IPS DF 4.7 (cell line): ENCODE data around the gene ATF7.

ENCODE experiments used
- DNase-seq: peaks from one replicate; pipeline ENCODE4 v3.0.0-alpha.2; 2013; ENCODE audit warnings: low spot score; ENCODE audit errors: extremely low read depth

Gene ATF7

DNA sequence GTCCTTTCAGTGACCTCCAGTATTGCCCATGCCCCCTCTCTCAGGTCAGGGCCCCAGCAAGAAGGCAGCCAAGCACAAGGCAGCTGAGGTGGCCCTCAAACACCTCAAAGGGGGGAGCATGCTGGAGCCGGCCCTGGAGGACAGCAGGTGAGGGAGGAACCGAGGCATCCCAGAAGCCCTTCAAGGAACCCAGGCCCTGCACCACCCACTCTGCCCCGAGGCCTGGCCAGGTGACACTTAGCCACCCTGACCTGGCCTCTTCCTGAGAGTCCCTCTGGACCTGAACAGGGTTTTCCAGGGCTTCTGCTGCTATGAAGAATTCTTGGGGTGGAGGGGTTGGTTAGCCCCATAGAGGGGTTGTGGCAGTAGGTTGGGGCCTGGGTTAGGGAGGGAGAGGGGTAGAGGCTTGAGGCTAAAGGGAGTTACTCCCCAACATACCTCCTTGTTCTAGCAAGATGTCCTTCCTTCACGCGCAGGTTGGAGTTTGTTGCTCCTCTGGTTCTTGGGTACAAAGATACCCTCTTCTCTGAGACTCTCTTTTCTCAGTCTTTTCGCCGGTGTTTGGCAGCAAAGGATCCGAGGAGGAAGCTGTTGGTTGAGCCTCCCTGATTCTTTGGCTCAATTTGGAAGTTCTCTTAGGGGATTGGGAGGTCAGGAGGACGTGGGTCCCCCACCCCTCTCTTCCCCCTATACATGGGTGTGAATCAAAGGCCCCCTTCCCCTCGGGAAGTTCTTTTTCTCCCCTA is 123.0 kb downstream of the ATF7 start:
- no peak for DNase-seq

DNA sequence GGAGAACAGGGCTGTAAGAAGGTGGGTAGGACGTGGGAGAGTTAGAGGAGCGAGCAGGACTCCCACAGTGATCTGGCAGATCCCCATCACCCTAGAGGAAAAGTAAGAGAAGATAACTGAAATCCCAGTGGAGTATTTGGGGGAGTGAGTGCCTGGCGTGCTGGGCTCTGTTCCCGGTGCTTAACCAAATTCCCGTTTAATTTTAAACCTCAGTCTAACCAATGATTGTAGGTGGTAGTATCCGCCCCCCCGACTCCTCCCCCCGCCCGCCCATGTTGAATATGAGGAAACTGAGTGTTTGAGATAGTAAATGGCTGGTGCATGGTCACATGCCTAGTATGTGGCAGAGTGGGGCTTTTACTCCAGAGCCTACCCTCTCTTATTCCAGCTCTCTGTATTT is 123.9 kb downstream of the ATF7 start:
- no peak for DNase-seq

DNA sequence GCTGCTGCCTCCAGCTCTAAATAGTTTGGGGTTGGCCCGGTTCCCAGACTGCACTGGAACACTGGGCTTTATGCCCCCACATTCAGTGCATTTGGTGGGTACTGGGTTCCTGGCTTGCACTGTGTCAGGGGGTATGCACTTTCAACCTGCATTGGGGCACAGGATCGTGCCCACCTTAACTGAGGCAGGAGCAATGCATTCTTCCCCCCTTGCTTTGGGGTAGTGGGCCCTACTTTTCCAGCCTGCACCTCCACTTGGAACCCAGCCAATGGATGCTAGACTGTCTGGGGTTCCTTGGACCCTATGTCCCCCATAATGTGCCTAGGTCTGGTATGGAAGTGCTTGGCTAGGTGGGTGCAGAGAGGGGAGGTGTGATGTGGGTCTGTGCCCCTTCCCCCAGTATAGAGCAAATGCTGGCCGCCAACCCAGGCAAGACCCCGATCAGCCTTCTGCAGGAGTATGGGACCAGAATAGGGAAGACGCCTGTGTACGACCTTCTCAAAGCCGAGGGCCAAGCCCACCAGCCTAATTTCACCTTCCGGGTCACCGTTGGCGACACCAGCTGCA is 124.5 kb downstream of the ATF7 start:
- DNase-seq, result no peak

DNA sequence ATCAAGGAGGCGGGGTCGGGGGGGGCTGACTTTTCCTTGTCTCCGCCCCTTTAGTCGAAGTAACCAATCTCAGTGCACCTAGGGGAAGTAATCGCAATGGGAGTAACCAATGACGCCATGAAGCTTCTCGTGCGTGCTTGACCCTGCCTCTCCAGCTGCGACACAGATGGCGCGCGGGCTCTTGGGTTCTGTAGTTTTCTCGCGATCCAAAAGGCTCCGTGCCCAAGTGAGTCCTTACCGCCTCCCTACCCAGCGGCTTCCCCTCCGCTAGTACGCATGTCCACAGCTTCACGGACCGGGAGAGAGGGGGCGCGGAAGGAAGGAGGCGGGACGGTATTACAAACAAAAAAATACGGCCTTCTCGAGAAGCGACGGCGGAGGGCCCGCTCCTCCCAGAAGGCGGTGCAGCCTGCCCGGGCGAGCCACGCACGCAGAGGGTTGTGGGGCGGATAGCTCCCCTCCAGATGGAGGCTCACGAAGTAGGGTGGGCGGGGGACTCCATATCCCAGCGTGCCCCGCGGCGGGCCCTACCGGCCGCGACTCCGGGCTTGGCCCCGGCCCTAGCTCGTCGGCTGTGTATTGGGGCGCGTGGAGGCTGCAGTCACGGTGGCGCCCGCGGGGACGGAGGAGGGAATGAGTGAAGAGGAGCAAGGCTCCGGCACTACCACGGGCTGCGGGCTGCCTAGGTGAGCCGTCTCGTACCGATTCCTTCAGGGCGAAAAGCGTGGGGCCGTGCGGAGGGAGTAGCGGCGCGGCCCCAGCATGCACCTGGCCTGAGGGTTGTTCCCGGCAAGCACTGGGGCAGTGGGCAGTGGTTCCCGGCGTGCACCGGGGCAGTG is 125.2 kb downstream of the ATF7 start, which contains the start of gene TARBP2:
TSS of gene TARBP2 (plus strand) at position 508 of the 839 bp plus-strand sequence. CDS start at position 634, 126 bp downstream.
- peak; percentile 98 for DNase-seq

DNA sequence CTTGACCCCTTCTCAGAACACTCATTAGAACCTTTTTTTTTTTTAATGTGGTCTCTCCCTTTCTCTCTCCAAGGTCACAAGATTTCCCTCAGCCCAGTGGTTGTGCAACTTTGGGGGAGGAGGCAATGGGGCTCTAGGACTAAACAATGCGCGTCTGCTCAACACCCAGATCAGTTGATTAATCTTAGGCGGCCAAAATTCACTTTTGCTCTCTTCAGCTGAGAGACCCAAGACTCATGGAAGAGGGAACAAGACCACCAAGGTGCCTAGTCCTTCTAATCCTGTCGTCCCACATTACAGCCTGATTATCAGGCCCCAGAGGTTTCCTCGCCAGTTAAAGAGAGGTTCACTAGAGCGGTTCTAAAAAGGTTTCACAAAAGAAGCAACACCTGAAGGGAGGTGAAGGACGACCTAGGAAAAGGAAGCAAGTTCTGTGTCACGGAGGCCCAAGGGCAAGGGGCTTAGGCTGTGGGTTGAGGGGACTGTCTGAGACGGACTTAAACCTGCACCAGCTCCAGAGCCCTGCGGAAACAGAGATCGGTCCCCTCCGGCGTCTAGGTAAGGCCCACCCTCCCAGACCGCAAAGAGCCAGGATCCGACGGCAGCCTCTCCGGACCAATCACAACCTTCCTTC is 125.9 kb downstream of the ATF7 start:
- DNase-seq, result no peak

DNA sequence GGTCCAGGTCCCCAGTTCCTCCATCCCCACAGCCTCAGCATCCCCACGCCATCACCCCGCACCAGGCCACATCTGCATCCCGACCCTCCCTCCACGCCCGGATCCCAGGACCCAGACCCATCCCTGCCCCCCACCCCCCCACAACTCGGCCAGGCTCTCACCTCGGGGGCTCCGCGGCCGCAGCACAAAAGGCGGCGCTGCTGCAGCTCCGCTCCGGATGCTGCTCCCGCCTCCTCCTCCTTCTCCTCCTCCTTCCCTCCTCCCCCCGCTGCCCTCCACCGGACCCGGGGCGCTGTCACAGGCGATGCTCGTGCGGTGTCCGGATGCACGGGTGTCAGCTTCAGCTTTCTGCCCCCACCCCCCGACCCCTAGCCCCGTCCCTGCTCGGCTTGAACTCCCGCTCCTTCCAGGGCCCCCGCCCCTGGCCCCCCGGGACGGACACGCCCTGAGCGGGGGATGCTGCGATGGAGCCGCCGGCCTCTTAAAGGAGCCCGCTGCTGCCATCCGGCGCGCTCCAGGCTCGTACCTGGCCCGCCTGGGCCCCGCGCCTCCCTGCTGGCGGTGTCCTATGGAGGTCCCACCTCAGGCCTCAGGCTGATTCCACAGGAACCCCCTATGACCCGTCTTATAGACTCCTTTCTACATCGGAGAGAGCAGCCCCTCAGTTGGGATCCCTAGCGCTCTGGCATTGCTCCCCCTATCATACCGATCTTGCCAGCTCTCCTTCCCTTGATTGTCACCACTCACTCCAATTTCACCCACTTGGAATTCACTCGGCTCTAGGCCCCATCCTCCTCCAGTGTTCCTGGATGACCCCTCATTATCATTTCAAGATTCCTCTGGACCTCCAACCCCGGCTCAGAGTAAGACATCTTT is 126.7 kb downstream of the ATF7 start, which contains the start of gene MAP3K12:
TSS of gene MAP3K12 (minus strand) at position 193 of the 876 bp plus-strand sequence. CDS start 12,067 bp downstream, outside the sequence.
- DNase-seq, result no peak

DNA sequence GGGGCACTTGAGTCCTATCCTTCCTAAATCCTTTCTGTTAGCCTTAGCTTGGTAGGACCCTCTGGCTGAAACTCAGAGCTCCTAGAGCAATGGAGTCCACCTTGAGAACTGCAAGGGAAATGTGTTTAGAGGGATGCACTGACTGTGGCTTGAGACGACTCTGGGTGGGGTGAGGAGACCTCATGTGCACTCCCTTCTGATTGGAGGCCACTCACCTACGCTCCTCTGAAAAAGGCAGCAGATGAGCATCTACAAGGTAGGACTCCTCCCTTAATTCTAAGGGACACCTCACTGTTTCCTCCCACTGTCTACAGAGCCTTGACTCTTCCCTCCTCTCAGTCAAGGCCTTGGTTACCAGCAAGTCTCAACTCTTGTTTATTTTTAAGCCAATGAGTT is 127.9 kb downstream of the ATF7 start:
- DNase-seq, result no peak

DNA sequence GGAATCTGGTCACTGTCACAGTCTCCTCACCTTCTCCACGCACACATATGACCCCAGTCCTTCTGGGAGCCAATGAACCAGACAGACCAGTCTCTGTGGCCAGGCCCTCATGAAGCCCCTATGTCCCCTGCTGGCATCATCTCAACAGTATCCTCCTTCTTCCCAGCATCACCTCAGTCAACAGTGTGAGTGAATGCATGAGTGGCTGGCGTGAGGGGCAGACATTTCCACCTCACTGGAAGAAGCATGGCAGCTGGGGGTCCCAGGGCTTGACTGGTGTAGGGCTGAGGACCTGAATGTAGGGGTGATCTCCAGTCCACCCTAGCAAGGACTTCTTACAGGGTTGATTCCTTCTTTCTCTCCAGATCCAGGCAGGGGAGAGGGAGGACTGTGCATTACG is 128.7 kb downstream of the ATF7 start:
- no peak for DNase-seq

DNA sequence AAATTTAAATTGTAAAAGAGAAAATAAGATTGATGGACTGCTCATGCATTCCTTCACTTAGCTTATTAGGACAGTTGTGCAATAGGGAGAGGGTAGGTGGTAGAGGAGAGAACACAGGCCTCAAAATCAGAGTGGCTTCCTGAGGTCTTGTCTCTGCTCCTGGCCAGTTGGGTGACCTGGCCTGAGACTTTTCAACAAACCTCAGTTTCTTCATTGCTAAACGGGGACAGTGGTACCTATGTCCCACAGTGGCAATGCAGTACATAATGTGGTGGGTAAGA is 129.5 kb downstream of the ATF7 start:
- DNase-seq, result no peak

DNA sequence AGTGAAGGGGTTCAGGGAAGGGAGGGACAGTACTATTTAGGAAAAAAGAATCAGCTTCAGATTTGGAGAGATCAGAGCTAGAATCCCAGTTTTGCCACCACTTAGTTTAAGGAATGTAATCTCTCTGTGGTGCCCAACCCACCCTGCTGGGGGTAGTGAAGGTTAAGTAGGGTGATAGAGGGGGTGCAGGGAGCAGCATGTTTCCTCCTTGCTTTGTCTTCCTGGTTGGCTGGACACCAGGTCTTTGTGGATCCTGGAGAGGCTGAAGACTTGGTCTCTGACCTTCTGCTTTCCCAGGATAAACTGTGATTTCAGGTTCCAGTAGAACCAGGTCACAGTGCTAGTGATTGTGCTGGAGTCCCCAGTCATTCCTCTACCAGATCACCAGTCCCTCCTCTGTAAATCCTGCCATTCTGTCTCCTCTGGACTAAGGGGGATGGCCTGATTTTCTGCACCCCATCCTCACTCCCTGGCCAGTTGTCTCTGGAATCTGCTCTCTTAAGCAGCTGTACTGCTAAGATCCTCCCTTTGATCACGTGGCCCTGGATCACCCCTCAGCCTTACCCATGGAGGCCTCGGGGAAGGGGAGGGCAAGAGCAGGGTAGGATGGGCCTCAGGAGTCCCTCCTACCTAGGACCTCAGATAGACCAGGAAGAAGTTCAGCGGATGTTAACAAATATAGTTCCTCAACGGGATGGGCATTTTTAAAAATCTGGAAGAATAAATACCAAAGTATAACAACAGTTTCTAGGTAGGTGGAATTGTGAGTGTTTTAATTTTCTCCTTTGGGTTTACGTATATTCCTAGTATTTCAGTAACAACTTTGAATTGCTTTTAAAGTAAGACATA is 130.1 kb downstream of the ATF7 start:
- DNase-seq, result no peak

DNA sequence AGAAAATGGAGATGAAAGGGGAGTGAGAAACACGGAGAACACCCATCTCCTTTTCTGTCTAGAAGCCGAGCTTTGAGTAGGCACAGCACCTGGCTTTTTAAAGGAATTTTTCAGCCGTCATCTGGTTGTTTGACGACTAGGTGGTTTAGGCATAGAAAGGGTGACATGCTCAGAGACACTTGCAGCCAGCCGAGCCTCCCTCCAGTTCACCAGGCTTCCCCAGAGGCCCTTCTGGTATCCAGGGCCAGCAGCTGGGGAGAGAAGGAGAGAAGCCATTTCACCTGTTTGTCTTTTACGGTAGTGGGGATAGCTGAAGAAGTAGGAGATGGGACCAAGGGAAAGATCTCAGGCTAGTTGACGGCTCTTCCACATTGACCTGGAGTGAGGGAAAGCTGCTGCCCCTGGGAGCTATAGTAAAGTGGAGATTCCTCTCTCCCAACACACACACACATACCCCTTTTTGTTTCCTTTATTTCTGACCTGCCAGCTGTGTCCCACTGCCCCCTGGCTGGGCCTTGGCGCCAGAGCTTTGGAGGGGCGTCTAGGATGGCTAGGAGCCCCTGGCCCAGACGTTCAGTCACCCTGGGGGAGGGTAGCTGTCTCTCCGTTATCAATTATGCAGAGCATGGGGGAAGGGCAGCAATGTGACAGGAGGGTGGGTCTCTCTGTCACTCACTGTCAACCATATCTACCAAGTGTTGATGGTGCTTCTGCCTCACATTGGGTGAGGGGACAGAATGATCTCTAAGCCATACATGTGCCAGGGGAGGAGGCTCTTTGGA is 132.4 kb downstream of the ATF7 start:
- DNase-seq, result no peak

DNA sequence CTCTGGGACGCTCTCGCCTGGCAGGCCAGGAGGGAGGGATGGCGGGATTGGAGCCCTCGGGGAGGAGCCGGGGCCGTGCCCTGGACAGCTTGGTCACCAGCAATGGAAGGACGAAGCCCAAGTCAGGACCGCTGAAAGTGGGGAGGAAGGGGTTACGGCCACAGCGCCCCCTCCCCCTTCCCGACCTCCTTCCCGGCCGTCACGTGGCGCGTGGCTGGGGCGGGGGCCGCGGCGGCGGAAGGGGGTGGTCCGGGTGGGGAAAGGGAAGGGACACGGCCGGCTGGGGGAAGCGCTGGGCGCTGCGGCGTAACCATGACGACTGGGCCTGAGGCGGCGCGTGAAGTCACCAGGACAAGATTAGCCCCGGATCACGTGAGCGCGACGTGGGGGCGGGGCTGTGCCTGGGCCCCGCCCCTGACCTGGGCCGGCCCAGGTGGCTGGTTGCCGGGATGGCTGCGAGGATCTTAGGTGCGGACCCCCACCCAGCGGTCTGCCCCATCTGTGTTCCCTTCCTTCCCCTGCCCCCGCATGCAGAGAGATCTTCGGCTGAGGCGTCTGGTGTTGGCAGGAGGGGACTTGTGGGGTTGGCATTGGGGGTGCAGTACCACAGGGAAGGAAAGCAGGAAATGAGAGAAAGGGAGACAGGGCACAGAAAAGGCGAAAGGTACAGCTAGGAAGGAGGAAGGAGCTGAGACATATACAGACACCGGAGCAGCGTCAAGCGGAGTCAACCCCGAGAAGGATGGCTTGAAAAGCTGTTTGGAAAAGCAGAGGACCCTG is 133.2 kb downstream of the ATF7 start:
- no peak for DNase-seq

DNA sequence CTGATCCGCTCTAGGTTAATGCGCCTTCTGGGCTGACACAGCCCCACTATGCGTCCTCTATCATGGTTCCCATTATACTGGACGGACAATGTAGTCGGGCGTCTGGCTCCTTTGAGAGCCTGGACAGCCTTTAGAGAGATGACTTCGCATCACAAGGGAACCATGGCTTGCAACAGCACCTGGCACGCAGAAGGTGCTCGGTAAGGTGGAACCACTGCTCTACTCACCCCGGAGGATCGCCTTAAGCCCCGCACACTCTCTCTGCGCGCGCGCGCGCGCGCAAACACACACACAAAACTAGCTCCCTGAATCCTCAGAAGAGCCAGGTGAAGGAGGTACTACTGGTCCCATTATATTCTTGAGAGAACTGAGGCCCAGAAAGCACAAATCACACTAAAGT is 134.0 kb downstream of the ATF7 start:
- DNase-seq, result no peak

DNA sequence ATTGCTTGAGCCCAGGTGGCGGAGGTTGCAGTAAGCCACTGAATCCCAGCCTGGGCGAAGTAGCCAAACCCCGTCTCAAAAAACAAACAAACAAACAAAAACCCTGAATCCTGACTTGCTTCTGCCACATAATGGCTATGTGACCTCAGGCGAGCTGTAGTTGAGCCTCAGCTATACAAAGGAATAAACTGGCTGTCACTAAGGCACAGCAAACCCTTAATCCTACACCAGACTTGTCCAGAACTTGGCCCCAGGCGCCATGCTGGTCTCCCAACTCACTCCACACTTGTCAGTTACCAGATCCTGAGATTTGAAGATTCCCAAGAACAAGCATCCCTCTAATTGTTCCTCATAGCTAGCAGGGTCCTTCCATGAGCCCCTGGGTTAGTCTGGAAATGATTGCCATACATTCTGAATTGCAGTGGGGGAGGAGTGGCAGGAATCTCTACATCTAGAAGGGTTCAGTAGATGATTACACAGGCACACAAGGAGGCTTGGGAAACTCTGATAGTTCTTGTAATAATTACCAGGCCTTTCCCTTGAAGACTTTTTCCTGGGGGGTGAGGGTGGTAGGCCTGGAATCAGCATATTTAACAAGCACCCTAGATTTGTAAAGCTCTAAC is 136.8 kb downstream of the ATF7 start:
- DNase-seq, result no peak

DNA sequence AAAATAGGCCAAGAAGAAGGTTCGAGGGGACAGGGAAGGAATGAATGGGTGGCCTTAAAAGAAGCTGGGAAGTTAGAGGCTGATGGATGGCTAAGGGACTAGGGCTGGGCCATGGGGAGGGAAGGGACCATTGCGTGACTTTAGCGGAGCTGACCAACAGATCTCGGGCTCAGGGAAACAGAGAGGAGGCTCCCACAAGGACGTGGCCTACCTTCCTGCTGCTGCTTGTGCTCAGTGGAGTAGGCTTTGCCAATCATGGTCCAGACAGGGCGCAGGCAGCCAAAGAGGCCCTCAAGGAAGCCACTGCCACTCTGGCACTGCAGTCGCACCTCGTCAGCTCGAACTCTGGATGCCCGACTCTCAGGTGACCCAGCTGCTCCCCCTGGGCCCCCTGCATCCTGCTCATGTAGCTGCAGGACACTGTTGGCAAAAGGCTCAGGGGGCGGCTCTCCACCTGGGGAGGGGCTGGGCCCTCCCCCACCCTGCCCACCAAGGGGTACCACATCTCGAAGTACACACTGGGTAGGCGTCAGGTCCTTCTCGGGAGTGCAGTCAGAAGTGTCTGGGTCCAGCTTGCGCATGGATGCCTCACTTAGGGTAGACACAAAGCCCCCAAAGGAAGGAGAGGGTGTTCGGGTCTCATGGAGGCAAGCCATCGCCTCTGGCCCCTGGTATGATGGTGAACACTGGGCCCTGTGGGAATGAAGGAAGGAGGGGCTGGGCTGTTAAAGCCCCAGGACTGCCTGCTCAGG is 139.3 kb downstream of the ATF7 start:
- no peak for DNase-seq

DNA sequence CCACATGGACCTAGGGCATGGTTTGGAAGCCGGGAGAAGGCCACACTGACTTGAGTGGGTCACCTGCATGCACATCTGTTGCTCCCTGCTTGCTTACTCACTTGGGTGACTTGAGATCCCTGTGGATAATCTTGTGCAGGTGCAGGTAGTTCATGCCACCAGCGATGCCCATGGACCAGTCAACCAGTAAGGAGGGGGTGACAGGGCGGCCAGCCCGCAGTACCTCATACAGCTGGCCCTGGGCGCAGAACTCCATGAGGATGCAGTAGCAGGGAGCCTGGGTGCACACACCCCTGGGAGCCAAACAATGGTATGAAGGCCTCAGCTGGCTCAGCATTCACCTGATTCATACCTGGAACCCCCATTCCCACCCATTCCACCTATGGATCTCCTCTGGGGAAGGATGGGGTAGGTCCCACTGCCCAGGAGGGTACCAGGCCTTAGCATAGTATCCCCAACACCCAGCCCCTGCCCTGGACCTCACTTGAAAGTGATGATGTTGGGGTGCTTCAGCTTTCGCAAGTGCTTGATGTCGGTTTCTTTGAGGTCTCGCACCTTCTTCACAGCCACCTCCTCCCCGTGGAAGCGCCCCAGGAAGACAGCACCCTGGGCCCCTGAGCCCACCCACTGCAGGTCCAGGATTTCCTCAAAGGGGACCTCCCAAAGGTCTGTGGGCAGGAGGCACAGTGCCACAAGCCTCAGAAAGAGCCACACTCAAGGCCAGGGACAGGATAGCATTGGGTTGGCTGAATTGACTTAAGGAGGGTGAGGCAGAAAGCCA is 140.0 kb downstream of the ATF7 start:
- DNase-seq, result no peak
